H1 (cell line): ENCODE data around the gene BCL2L12. TPM values are rescaled to one million over a fixed set of nuclear protein-coding genes. Genes with fewer than 3 reads are reported as not detected.

Source experiments
- CTCF ChIA-PET: fragments of 300-600 bp; sonication (Branson Sonifier 250); formaldehyde crosslinking; loops from one replicate; lab custom pipeline; 2021; ENCODE audit not compliant: partially characterized antibody; lab: Charles Lee
- POLR2A ChIA-PET: fragments of 300-600 bp; sonication (Branson Sonifier 250); formaldehyde crosslinking; loops from one replicate; lab custom pipeline; 2021; ENCODE audit warnings: inconsistent platforms; ENCODE audit not compliant: partially characterized antibody; lab: Charles Lee
- DNase-seq, 2 experiments: peaks; one replicate each; pipeline versions ENCODE4 v3.0.0 to v3.0.0-alpha.2; 2010 to 2022; ENCODE audit warnings: low spot score in 2 of 2, low read depth in 1 of 2, mixed read lengths in 1 of 2
- FAIRE-seq: peaks from 2 replicates; lab custom pipeline; 2011; peaks lifted over from hg19 to GRCh38; lab: Jason Lieb, UNC
- H2AFZ ChIP-seq: 2 replicates; pipeline ENCODE4 v1.8.1; 2012; ENCODE audit warnings: low read length, inconsistent platforms
- H2AK5ac ChIP-seq: 2 replicates; pipeline ENCODE4 v1.6.1; 2013; ENCODE audit warnings: low read depth, low read length
- H2BK120ac ChIP-seq: replicated peaks from 2 replicates; pipeline ENCODE3; 2013; ENCODE audit warnings: low read depth, low read length, inconsistent platforms
- H2BK12ac ChIP-seq: 2 replicates; pipeline ENCODE4 v1.6.1; 2013; ENCODE audit warnings: low read depth, low read length
- H2BK15ac ChIP-seq: 2 replicates; pipeline ENCODE4 v1.6.1; 2013; ENCODE audit warnings: low read length
- H2BK20ac ChIP-seq: 2 replicates; pipeline ENCODE4 v1.6.1; 2013; ENCODE audit warnings: low read length
- H2BK5ac ChIP-seq: 2 replicates; pipeline ENCODE4 v1.6.1; 2013; ENCODE audit warnings: low read depth, low read length
- H3K14ac ChIP-seq: 2 replicates; pipeline ENCODE4 v1.6.1; 2013; ENCODE audit warnings: inconsistent platforms; ENCODE audit not compliant: insufficient read length
- H3K18ac ChIP-seq: 2 replicates; pipeline ENCODE4 v1.6.1; 2013; ENCODE audit warnings: low read length; ENCODE audit errors: extremely low read depth
- H3K23ac ChIP-seq: 2 replicates; pipeline ENCODE4 v1.6.1; 2013; ENCODE audit warnings: inconsistent platforms; ENCODE audit not compliant: insufficient read length
- H3K23me2 ChIP-seq: 2 replicates; pipeline ENCODE4 v1.6.1; 2013; ENCODE audit warnings: low read depth, low read length
- H3K27ac ChIP-seq: 2 replicates; pipeline ENCODE4 v1.6.1; 2011; ENCODE audit warnings: low read depth, low read length, inconsistent platforms
- H3K27me3 ChIP-seq, 4 experiments: replicated peaks in 1 of 4; 1 replicate in 1 of 4; 2 replicates in 3 of 4; pipeline versions ENCODE4 v1.6.1 to v1.8.1; 2011 to 2013; ENCODE audit warnings: low read length in 3 of 4, mild to moderate bottlenecking in 3 of 4, inconsistent platforms in 2 of 4, mixed read lengths in 2 of 4, moderate library complexity in 1 of 4; ENCODE audit not compliant: control insufficient read depth in 3 of 4, insufficient read depth in 3 of 4; ENCODE audit errors: extremely low read depth in 1 of 4
- H3K36me3 ChIP-seq, 4 experiments: 2 replicates each; pipeline versions ENCODE4 v1.6.1 to v1.8.1; 2011 to 2013; ENCODE audit warnings: mild to moderate bottlenecking in 4 of 4, low read length in 3 of 4, moderate library complexity in 2 of 4, control low read depth in 1 of 4, inconsistent platforms in 1 of 4; ENCODE audit not compliant: insufficient read depth in 4 of 4, control insufficient read depth in 2 of 4
- H3K4ac ChIP-seq: replicated peaks from 2 replicates; pipeline ENCODE3; 2013; ENCODE audit warnings: low read length, low read depth, mixed read lengths, inconsistent platforms; ENCODE audit not compliant: insufficient read length
- H3K4me1 ChIP-seq, 4 experiments: replicated peaks in 1 of 4; 1 replicate in 1 of 4; 2 replicates in 3 of 4; pipeline versions ENCODE4 v1.6.1 to v1.8.1; 2011 to 2013; ENCODE audit warnings: low read length in 3 of 4, inconsistent platforms in 2 of 4, mixed read lengths in 1 of 4; ENCODE audit not compliant: insufficient read depth in 4 of 4, control insufficient read depth in 3 of 4
- H3K4me2 ChIP-seq, 2 experiments: 2 replicates each; pipeline versions ENCODE4 v1.6.1 to v1.8.1; 2011 to 2013; ENCODE audit warnings: low read depth in 2 of 2, low read length in 2 of 2, control low read depth in 1 of 2, inconsistent platforms in 1 of 2, mild to moderate bottlenecking in 1 of 2; ENCODE audit not compliant: insufficient read depth in 1 of 2
- H3K4me3 ChIP-seq, 4 experiments: fragments of 200-600, 300-600 bp in 1 of 4; sonication (generic), shearing (Covaris generic), sonication (Bioruptor Twin) in 1 of 4; 2 replicates each; pipeline versions ENCODE4 v1.5.1 to v1.8.1; 2011 to 2016; ENCODE audit warnings: low read length in 4 of 4, low read depth in 3 of 4, control low read depth in 2 of 4, inconsistent platforms in 2 of 4, mild to moderate bottlenecking in 2 of 4, mixed read lengths in 1 of 4, moderate library complexity in 1 of 4; ENCODE audit not compliant: insufficient read depth in 2 of 4; ENCODE audit errors: extremely low read depth in 1 of 4
- H3K56ac ChIP-seq: replicated peaks from 2 replicates; pipeline ENCODE3; 2013; ENCODE audit warnings: low read depth, mild to moderate bottlenecking, mixed read lengths, low read length, inconsistent platforms; ENCODE audit not compliant: insufficient read length
- H3K79me1 ChIP-seq: 2 replicates; pipeline ENCODE4 v1.6.1; 2013; ENCODE audit warnings: low read depth, low read length, control low read depth
- H3K79me2 ChIP-seq, 2 experiments: 2 replicates each; pipeline versions ENCODE4 v1.6.1 to v1.8.1; 2012 to 2013; ENCODE audit warnings: low read length in 2 of 2, mild to moderate bottlenecking in 2 of 2, inconsistent platforms in 1 of 2; ENCODE audit not compliant: insufficient read depth in 2 of 2, control insufficient read depth in 1 of 2
- H3K9ac ChIP-seq, 4 experiments: replicated peaks in 1 of 4; 1 replicate in 1 of 4; 2 replicates in 3 of 4; pipeline versions ENCODE4 v1.6.1 to v1.8.1; 2011 to 2013; ENCODE audit warnings: low read depth in 3 of 4, low read length in 3 of 4, control low read depth in 2 of 4, mild to moderate bottlenecking in 2 of 4, moderate library complexity in 2 of 4, inconsistent platforms in 1 of 4; ENCODE audit errors: extremely low read depth in 1 of 4
- H3K9me3 ChIP-seq, 2 experiments: 2 replicates each; pipeline versions ENCODE4 v1.6.1 to v1.8.1; 2012 to 2013; ENCODE audit warnings: mild to moderate bottlenecking in 2 of 2, moderate library complexity in 2 of 2, control low read depth in 1 of 2, inconsistent platforms in 1 of 2, low read depth in 1 of 2, low read length in 1 of 2, mixed read lengths in 1 of 2; ENCODE audit not compliant: insufficient read depth in 2 of 2
- H4K20me1 ChIP-seq, 2 experiments: replicated peaks in 1 of 2; 2 replicates each; pipeline versions ENCODE3 to v1.8.1; 2011 to 2013; ENCODE audit warnings: inconsistent platforms in 2 of 2, low read length in 2 of 2, mild to moderate bottlenecking in 1 of 2; ENCODE audit not compliant: insufficient read depth in 2 of 2, control insufficient read depth in 1 of 2
- H4K5ac ChIP-seq: 2 replicates; pipeline ENCODE4 v1.6.1; 2013; ENCODE audit warnings: low read length, low read depth, mixed read lengths, inconsistent platforms; ENCODE audit not compliant: insufficient read length
- H4K8ac ChIP-seq: 2 replicates; pipeline ENCODE4 v1.8.0; 2013; ENCODE audit warnings: mild to moderate bottlenecking, moderate library complexity, low read length, inconsistent platforms; ENCODE audit not compliant: insufficient read depth; ENCODE audit errors: extremely low read depth
- H4K91ac ChIP-seq: replicated peaks from 2 replicates; pipeline ENCODE3; 2013; ENCODE audit warnings: low read length, mixed read lengths, inconsistent platforms; ENCODE audit not compliant: insufficient read length
- CTBP2 ChIP-seq: IDR thresholded peaks from 2 replicates; pipeline ENCODE4 v1.7.0; 2011; ENCODE audit warnings: borderline replicate concordance, mild to moderate bottlenecking, moderate library complexity, mixed read lengths, low read length; ENCODE audit not compliant: insufficient read depth, insufficient read length
- EP300 ChIP-seq, 2 experiments: IDR thresholded peaks; 1 replicate in 1 of 2; 2 replicates in 1 of 2; pipeline ENCODE4 v1.6.1; 2011 to 2012; ENCODE audit warnings: low read depth in 2 of 2, low read length in 2 of 2, mild to moderate bottlenecking in 2 of 2, borderline replicate concordance in 1 of 2, inconsistent platforms in 1 of 2, moderate library complexity in 1 of 2
- JUND ChIP-seq: IDR thresholded peaks from 2 replicates; pipeline ENCODE4 v1.6.1; 2011; ENCODE audit warnings: mild to moderate bottlenecking, improper control_type of control experiment, low read length
- MAFK ChIP-seq: IDR thresholded peaks from 2 replicates; pipeline ENCODE4 v1.6.1; 2012; ENCODE audit warnings: low read depth, mild to moderate bottlenecking, improper control_type of control experiment, low read length
- RFX5 ChIP-seq: IDR thresholded peaks from 2 replicates; pipeline ENCODE4 v1.6.1; 2011; ENCODE audit warnings: low read depth, low read length, improper control_type of control experiment, borderline replicate concordance
- WGBS, 2 experiments: shearing (Covaris generic) in 1 of 2; methylation state at CpG; one replicate each; pipeline versions ENCODE4 v1.1.6 to v1.1.7; 2013 to 2015; ENCODE audit warnings: low lambda C conversion rate in 2 of 2, mixed read lengths in 2 of 2, inconsistent platforms in 1 of 2, low coverage in 1 of 2, missing lambda C conversion rate in 1 of 2; ENCODE audit not compliant: insufficient replicate concordance in 2 of 2, insufficient coverage in 1 of 2, insufficient read length in 1 of 2; ENCODE audit errors: extremely low coverage in 1 of 2, missing lambda C conversion rate in 1 of 2; 5-methylcytosine and 5-hydroxymethylcytosine counted together
- polyA plus RNA-seq, 7 experiments: library from polyadenylated mRNA; depleted of rRNA in 3 of 7; stranded (reverse) in 5 of 7; unstranded in 2 of 7; fragments of >200 nt in 5 of 7; fragments of 200-250 nt in 2 of 7; gene quantifications; 1 replicate in 5 of 7; 2 replicates in 1 of 7; 4 replicates in 1 of 7; pipeline versions ENCODE4 v1.2.1 to v1.2.3, GENCODE V29; 2011 to 2013; ENCODE audit warnings: missing spikeins in 2 of 7, mixed read lengths in 2 of 7
- total RNA-seq: library from RNA; stranded (reverse); fragmentation: NEBNext Ultra II Directional; extraction: Animal tissue kit (Norgen Biotek cat#: 25700); gene quantifications from 2 replicates; pipeline ENCODE4 v1.2.1, GENCODE V29; 2021
- TF ChIP-seq, protein P1 (sequence below): IDR thresholded peaks from 2 replicates; pipeline ENCODE4 v1.6.1; 2012; ENCODE audit warnings: inconsistent platforms
- TF ChIP-seq, protein P2 (sequence below): IDR thresholded peaks from 2 replicates; pipeline ENCODE4 v1.6.1; 2012; ENCODE audit warnings: low read length, inconsistent platforms

The BCL2L12 gene
- total and polyA plus RNA-seq, 2 of the 8 experiments (the other 6 are each of a cell fraction or from before 2014, with no cell fraction given): 126 to 209 TPM

DNA sequence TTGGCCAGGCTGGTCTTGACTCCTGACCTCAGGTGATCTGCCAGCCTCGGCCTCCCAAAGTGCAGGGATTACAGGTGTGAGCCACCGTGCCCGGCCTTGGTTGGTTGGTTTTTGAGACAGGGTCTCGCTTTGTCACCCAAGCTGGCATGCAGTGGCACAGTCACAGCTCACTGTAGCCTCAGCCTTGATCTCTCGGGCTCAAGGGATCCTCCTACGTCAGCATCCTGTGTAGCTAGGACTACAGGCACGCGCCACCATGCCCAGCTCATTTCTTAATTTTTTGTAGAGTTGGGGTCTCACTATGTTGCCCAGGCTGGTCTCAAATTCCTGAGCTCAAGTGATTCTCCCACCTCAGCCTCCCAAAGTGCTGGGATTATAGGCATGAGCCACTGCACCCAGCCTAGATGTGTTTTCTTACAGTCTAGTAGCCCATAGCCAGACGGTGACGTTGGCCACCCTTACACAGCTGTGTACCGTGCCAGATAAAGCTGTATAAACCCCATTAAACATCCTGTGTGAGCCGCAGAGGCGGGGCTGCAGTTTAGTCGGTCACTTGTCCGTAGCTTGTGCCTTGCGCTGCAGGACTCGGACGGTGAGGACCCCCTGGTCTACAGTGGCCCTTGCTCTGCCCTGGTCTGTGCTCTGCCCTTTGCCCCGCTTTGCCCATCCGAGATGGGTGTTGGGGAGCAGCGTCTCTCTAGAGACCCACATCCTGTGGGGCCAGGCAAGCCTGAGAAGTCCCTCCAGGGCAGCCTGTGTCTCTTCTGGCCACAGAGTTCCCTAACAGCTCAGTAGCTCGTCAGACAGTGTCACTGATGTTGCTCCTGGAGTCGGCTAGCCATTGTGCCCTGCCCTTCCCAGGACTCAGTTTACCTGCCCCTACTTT, 9.9 kb upstream of the BCL2L12 start:
- no peak overlapping the region for H3K4ac ChIP-seq
- H3K23ac ChIP-seq: no peak overlapping the region
- H4K20me1 ChIP-seq: peaks cover 6 to 17% of the 10 kb centered on the region in 2 experiments
- 92% methylated on average over 23 of the region's 23 CpGs; no CpG with 5 or more reads in 1 of the 2 experiments for WGBS, 2 experiments
- H3K4me1 ChIP-seq: peaks cover 0 to 14% (median 5%) of the 10 kb centered on the region in 4 experiments; a peak in 4 of 7 replicates
- H3K14ac ChIP-seq: no peak overlapping the region
- no peak overlapping the region for H4K5ac ChIP-seq
- H4K91ac ChIP-seq: no peak overlapping the region
- no peak overlapping the region for H4K8ac ChIP-seq
- peak overlapping the region; percentile 86; the same call in 1 of the 2 replicates for H2BK5ac ChIP-seq
- H2BK20ac ChIP-seq: no peak overlapping the region
- H3K56ac ChIP-seq: no peak overlapping the region
- peaks cover 16 to 76% (median 57%) of the 10 kb centered on the region in 4 experiments; a peak in 7 of 8 replicates for H3K36me3 ChIP-seq
- H2BK15ac ChIP-seq: no peak overlapping the region
- DNase-seq (no peak), FAIRE-seq (no peak)
- 0 out of 2 replicates have a peak, but pooled peaks cover 2% of the 10 kb centered on the region for H3K79me1 ChIP-seq
- H3K4me3 ChIP-seq: no peak overlapping the region
- no peaks in the 10 kb centered on the region; the same call in 1 of the 2 replicates for H3K23me2 ChIP-seq
- no peaks in the 10 kb centered on the region for H3K79me2 ChIP-seq
- CTCF ChIA-PET: interaction anchor here (0.6 to 3.8 kb wide), 8 partner anchors 9 to 62 kb away, joined by 3 to 39 read pairs (median 6); partner anchors contain the start of genes BCL2L12 and IRF3
- H2AK5ac ChIP-seq: no peak overlapping the region
- H3K27ac ChIP-seq: no peak overlapping the region
- H3K18ac ChIP-seq: no peak overlapping the region; the same call in 1 of the 2 replicates
- peak overlapping the region; percentile 33; the same call in 1 of the 2 replicates for H2BK12ac ChIP-seq
- no peak overlapping the region for H3K4me2 ChIP-seq
- POLR2A ChIA-PET: interaction anchor here (0.8 to 18.0 kb wide), 10 partner anchors 9 to 75 kb away, joined by 3 to 275 read pairs (median 6); partner anchors contain the start of genes BCL2L12, IRF3, NOSIP and PRMT1
- H2BK120ac ChIP-seq: no peak overlapping the region
- no peak overlapping the region for H2AFZ ChIP-seq
- H3K9me3 ChIP-seq: peaks cover 9 to 11% of the 10 kb centered on the region in 2 experiments
- no peaks in the 10 kb centered on the region for H3K27me3 ChIP-seq
- 0 out of 7 replicates have a peak overlapping the region, but pooled peaks of 1 of the 4 experiments have one; percentile 27 for H3K9ac ChIP-seq
- no peak for TF ChIP-seq EP300 (IDR thresholded peaks at IDR 0.05; ENCODE audit: borderline replicate concordance in 1 of 2, low read depth in 2 of 2, low read length in 2 of 2)
- no peak for TF ChIP-seq MAFK
- no peak for TF ChIP-seq CTBP2
- TF ChIP-seq, protein P1, sequence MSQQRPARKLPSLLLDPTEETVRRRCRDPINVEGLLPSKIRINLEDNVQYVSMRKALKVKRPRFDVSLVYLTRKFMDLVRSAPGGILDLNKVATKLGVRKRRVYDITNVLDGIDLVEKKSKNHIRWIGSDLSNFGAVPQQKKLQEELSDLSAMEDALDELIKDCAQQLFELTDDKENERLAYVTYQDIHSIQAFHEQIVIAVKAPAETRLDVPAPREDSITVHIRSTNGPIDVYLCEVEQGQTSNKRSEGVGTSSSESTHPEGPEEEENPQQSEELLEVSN: no peak
- TF ChIP-seq, protein P2, sequence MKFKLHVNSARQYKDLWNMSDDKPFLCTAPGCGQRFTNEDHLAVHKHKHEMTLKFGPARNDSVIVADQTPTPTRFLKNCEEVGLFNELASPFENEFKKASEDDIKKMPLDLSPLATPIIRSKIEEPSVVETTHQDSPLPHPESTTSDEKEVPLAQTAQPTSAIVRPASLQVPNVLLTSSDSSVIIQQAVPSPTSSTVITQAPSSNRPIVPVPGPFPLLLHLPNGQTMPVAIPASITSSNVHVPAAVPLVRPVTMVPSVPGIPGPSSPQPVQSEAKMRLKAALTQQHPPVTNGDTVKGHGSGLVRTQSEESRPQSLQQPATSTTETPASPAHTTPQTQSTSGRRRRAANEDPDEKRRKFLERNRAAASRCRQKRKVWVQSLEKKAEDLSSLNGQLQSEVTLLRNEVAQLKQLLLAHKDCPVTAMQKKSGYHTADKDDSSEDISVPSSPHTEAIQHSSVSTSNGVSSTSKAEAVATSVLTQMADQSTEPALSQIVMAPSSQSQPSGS: no peak
- no peak for TF ChIP-seq RFX5
- TF ChIP-seq JUND: no peak
